ENCODE measurements around the gene NHSL1.

- TF ChIP-seq CTCF (IDR thresholded peaks at IDR 0.05; ENCODE audit: insufficient read depth, low read depth, low read length) (no peak), EZH2 (IDR thresholded peaks at IDR 0.05; ENCODE audit: insufficient read depth, low read length) (no peak)
Observed at GRCh38 chr6:138473144-138473543, 26.1 kb downstream of the NHSL1 start.

Measured in astrocyte (in vitro differentiated cells and primary cell).